ENCODE results near the gene SH3RF1. TPM values are rescaled to one million over a fixed set of nuclear protein-coding genes. Genes with fewer than 3 reads are reported as not detected.
A peak's percentile ranks its signal among the peaks of the same experiment; 100 is the strongest.

SH3RF1 gene
- total RNA-seq, 4 donors from 2014 or later: 10.0 to 11.8 (median 10.9) TPM

GRCh38 chr4:169269916-169270809, 593 bp downstream of the SH3RF1 start:
- Histone ChIP-seq H3K4me3 (peak overlapping the region; percentile 82 to 96 (median 92)), H3K27ac (replicated peaks in 1 of 4) (peak overlapping the region; percentile 88 to 93 (median 90)), H3K27me3 (no peaks in the 10 kb centered on the region), H3K36me3 (no peaks in the 10 kb centered on the region), H3K9me3 (no peaks in the 10 kb centered on the region), H3K4me1 (peaks cover 29 to 38% (median 35%) of the 10 kb centered on the region in 4 donors)
- TF ChIP-seq EP300 (IDR thresholded peaks at IDR 0.05) (no peak), CTCF (IDR thresholded peaks at IDR 0.05) (peak in 2 of 3 experiments; percentile 17 to 18)
- intact Hi-C loops (cut with DNase I): loop anchor here (5.0 kb wide), 2 partner anchors 217 to 258 kb away; partner anchors contain the start of gene CBR4
- no peak for DNase-seq (ENCODE audit: extremely low spot score)
- WGBS: 3% methylated on average over 27 of the region's 62 CpGs

- Histone ChIP-seq H3K4me3 (peak overlapping the region; percentile 82 to 96 (median 92)), H3K4me1 (peaks cover 32 to 38% (median 36%) of the 10 kb centered on the region in 4 donors), H3K27me3 (no peaks in the 10 kb centered on the region), H3K9me3 (no peaks in the 10 kb centered on the region), H3K36me3 (peaks cover 0 to 3% (median 0%) of the 10 kb centered on the region in 4 donors), H3K27ac (replicated peaks in 1 of 4) (peak overlapping the region in 3 of 4 donors; percentile 88 to 93 (median 88))
- TF ChIP-seq POLR2AphosphoS5 (IDR thresholded peaks at IDR 0.05) (no peak), EP300 (IDR thresholded peaks at IDR 0.05) (no peak), POLR2A (IDR thresholded peaks at IDR 0.05; ENCODE audit: low read depth) (no peak), CTCF (IDR thresholded peaks at IDR 0.05) (no peak)
- WGBS: 85% methylated on average over 13 of the region's 13 CpGs
- DNase-seq (ENCODE audit: extremely low spot score): no peak
- intact Hi-C loops (cut with DNase I): no loop called here
Measured at GRCh38 chr4:169268951-169269760, 1.6 kb downstream of the SH3RF1 start.

DNA sequence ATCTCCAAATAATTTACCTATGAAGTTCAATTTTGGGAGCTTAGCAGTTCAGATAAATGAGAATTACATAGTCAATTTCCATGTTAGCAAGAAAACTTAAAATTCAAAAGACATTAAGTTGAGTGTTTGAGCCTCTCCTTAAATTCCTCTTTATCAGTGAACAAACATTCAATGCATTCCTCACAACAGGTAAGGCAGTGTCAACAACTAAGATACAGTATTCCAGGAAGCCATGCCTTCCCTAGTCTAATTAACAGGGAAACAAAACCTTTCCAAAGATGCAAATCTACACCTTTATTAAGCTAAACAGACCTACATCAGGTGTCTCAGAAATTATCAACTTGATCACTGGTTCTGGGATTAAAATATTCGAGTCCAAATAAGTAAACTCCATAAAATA, 3.7 kb downstream of the SH3RF1 start:
- H3K27ac ChIP-seq (replicated peaks in 1 of 4): no peak overlapping the region
- no peaks in the 10 kb centered on the region for H3K9me3 ChIP-seq
- no peak for TF ChIP-seq EP300 (IDR thresholded peaks at IDR 0.05)
- no peak for TF ChIP-seq POLR2AphosphoS5 (IDR thresholded peaks at IDR 0.05)
- TF ChIP-seq POLR2A (IDR thresholded peaks at IDR 0.05; ENCODE audit: low read depth): no peak
- no peak for TF ChIP-seq CTCF (IDR thresholded peaks at IDR 0.05)
- peaks cover 0 to 3% (median 0%) of the 10 kb centered on the region in 4 donors for H3K36me3 ChIP-seq
- peaks cover 31 to 43% (median 40%) of the 10 kb centered on the region in 4 donors for H3K4me1 ChIP-seq
- WGBS: 65% methylated on average over 1 of the region's 1 CpG
- H3K27me3 ChIP-seq: no peaks in the 10 kb centered on the region
- intact Hi-C loops (cut with DNase I): no loop called here
- DNase-seq (ENCODE audit: extremely low spot score): no peak
- no peak overlapping the region for H3K4me3 ChIP-seq

- Histone ChIP-seq H3K27ac (replicated peaks in 1 of 4) (no peak overlapping the region), H3K27me3 (no peaks in the 10 kb centered on the region), H3K4me1 (peaks cover 27 to 40% (median 37%) of the 10 kb centered on the region in 4 donors), H3K9me3 (no peaks in the 10 kb centered on the region), H3K4me3 (no peak overlapping the region), H3K36me3 (peaks cover 0 to 3% (median 0%) of the 10 kb centered on the region in 4 donors)
- no peak for DNase-seq (ENCODE audit: extremely low spot score)
- intact Hi-C loops (cut with DNase I): no loop called here
- 95% methylated on average over 3 of the region's 3 CpGs for WGBS
- TF ChIP-seq EP300 (IDR thresholded peaks at IDR 0.05): no peak
- no peak for TF ChIP-seq POLR2A (IDR thresholded peaks at IDR 0.05; ENCODE audit: low read depth)
- TF ChIP-seq POLR2AphosphoS5 (IDR thresholded peaks at IDR 0.05): no peak
Measured at GRCh38 chr4:169266661-169267060, 4.1 kb downstream of the SH3RF1 start.

DNA sequence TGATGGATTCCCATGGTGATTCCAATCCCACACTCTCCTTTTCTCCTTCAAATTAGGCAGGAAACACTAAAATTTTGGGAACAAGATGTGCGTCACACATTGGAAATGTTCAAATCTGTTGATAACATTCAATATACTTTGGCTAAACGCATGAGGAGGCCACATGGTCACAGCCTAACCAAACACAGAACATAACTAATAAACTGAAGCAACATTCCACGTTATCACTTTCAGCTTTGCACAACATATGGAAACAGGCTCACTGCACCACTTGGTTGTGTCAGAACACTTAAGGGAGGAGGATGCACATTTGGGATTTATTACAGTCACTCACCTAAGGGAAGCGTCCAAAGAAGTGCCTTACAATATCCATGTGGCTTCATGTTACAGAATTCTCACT, 4.7 kb downstream of the SH3RF1 start:
- no peak overlapping the region for H3K27ac ChIP-seq (replicated peaks in 1 of 4)
- no peak overlapping the region for H3K4me3 ChIP-seq
- intact Hi-C loops (cut with DNase I): no loop called here
- DNase-seq (ENCODE audit: extremely low spot score): no peak
- H3K9me3 ChIP-seq: no peaks in the 10 kb centered on the region
- 88% methylated on average over 4 of the region's 4 CpGs for WGBS
- H3K4me1 ChIP-seq: peaks cover 23 to 38% (median 33%) of the 10 kb centered on the region in 4 donors
- H3K27me3 ChIP-seq: no peaks in the 10 kb centered on the region
- TF ChIP-seq POLR2AphosphoS5 (IDR thresholded peaks at IDR 0.05): no peak
- H3K36me3 ChIP-seq: peaks cover 0 to 3% (median 0%) of the 10 kb centered on the region in 4 donors

All from esophagus muscularis mucosa (tissue), 4 donors.